Natural killer cell (primary cell): Measurements from ENCODE around the gene OXNAD1. TPM values are rescaled to one million over a fixed set of nuclear protein-coding genes. Genes with fewer than 3 reads are reported as not detected.

Experiments used
- ATAC-seq, 3 donors: fragments of 150-1000 bp in 2 of 3; fragments of 200-7000 bp in 1 of 3; cut with Tn5 transposase; 1 replicate in 1 of 3; 2 replicates in 2 of 3; pipeline ENCODE4 v1.10.0; 2021; ENCODE audit warnings: mild to moderate bottlenecking in 2 of 3, moderate library complexity in 2 of 3
- DNase-seq, 2 donors: peaks; one replicate each; pipeline versions ENCODE4 v3.0.0 to v3.0.0-alpha.2; 2013 to 2021; ENCODE audit warnings: mixed read lengths in 1 of 2
- H3K27ac ChIP-seq: one replicate; pipeline ENCODE4 v1.5.1; 2013; ENCODE audit warnings: mild to moderate bottlenecking, low read length
- H3K27me3 ChIP-seq: one replicate; pipeline ENCODE4 v1.6.1; 2013; ENCODE audit warnings: low read length; ENCODE audit not compliant: control insufficient read depth, insufficient read depth
- H3K36me3 ChIP-seq: one replicate; pipeline ENCODE4 v1.6.1; 2013; ENCODE audit warnings: low read length; ENCODE audit not compliant: control insufficient read depth, insufficient read depth
- H3K4me1 ChIP-seq: one replicate; pipeline ENCODE4 v1.6.1; 2013; ENCODE audit warnings: low read length; ENCODE audit not compliant: control insufficient read depth, insufficient read depth
- H3K4me3 ChIP-seq: one replicate; pipeline ENCODE4 v1.5.1; 2013; ENCODE audit warnings: low read length
- H3K9me3 ChIP-seq: one replicate; pipeline ENCODE4 v1.6.1; 2013; ENCODE audit warnings: low read length; ENCODE audit not compliant: control insufficient read depth, insufficient read depth
- H3K27ac Mint-ChIP-seq, 2 donors: one replicate each; pipeline ENCODE4 v1.8.0; 2022; ENCODE audit warnings: mild to moderate bottlenecking in 2 of 2, mixed read lengths in 2 of 2, moderate library complexity in 1 of 2
- H3K27me3 Mint-ChIP-seq, 2 donors: one replicate each; pipeline ENCODE4 v1.8.0; 2022; ENCODE audit warnings: low read depth in 2 of 2, mixed read lengths in 2 of 2
- H3K36me3 Mint-ChIP-seq: one replicate; pipeline ENCODE4 v1.8.0; 2022; ENCODE audit warnings: mixed read lengths
- H3K4me1 Mint-ChIP-seq, 2 donors: one replicate each; pipeline ENCODE4 v1.8.0; 2022; ENCODE audit warnings: mixed read lengths in 2 of 2
- H3K4me3 Mint-ChIP-seq: one replicate; pipeline ENCODE4 v1.8.0; 2022; ENCODE audit warnings: mild to moderate bottlenecking, moderate library complexity, mixed read lengths
- H3K9me3 Mint-ChIP-seq, 2 donors: one replicate each; pipeline ENCODE4 v1.8.0; 2022; ENCODE audit warnings: mixed read lengths in 2 of 2
- CTCF ChIP-seq: fragments of 200-600 bp; IDR thresholded peaks from one replicate; pipeline ENCODE4 v1.8.0; 2022; ENCODE audit warnings: antibody characterized with exemption
- WGBS: methylation state at CpG from one replicate; pipeline ENCODE4 v1.1.7; 2013; ENCODE audit warnings: missing lambda C conversion rate; ENCODE audit not compliant: insufficient coverage; 5-methylcytosine and 5-hydroxymethylcytosine counted together
- intact Hi-C: fragments of 100-400 bp; cut with micrococcal nuclease; formaldehyde crosslinking; loops from one replicate; pipeline ENCODE4 v1.14.2; 2022
- total RNA-seq, 4 donors: library from RNA; stranded (reverse); fragments of 120-200 nt in 1 of 4; gene quantifications; one replicate each; pipeline versions ENCODE4 v1.2.3 to v1.2.4, GENCODE V29; 2013 to 2022

The OXNAD1 gene
- total RNA-seq, 3 donors from 2014 or later (not counting 1 experiment from before 2014, with no cell fraction given), result 16.7 to 26.1 (median 22.3) TPM

- Mint-ChIP-seq H3K27ac (peak overlapping the region; percentile 87 to 90), H3K36me3 (peaks cover 8% of the 10 kb centered on the region), H3K4me3 (peak overlapping the region; percentile 86), H3K27me3 (no peaks in the 10 kb centered on the region), H3K4me1 (peaks cover 75 to 88% of the 10 kb centered on the region in 2 donors), H3K9me3 (no peaks in the 10 kb centered on the region)
- WGBS, result no CpG with 5 or more reads among the region's 2 CpGs
- intact Hi-C loops, result loop anchor here (10.0 kb wide), 1 partner anchor 555 kb away; no protein-coding TSS in a partner anchor
- DNase-seq (no peak), ATAC-seq (no peak)
- Histone ChIP-seq H3K4me3 (no peak overlapping the region), H3K36me3 (no peaks in the 10 kb centered on the region), H3K27ac (peak overlapping the region; percentile 81), H3K4me1 (peaks cover 47% of the 10 kb centered on the region), H3K27me3 (no peaks in the 10 kb centered on the region), H3K9me3 (no peaks in the 10 kb centered on the region)
- no peak for TF ChIP-seq CTCF
Measured at GRCh38 chr3:16289144-16289889, 24.3 kb downstream of the OXNAD1 start.

DNA sequence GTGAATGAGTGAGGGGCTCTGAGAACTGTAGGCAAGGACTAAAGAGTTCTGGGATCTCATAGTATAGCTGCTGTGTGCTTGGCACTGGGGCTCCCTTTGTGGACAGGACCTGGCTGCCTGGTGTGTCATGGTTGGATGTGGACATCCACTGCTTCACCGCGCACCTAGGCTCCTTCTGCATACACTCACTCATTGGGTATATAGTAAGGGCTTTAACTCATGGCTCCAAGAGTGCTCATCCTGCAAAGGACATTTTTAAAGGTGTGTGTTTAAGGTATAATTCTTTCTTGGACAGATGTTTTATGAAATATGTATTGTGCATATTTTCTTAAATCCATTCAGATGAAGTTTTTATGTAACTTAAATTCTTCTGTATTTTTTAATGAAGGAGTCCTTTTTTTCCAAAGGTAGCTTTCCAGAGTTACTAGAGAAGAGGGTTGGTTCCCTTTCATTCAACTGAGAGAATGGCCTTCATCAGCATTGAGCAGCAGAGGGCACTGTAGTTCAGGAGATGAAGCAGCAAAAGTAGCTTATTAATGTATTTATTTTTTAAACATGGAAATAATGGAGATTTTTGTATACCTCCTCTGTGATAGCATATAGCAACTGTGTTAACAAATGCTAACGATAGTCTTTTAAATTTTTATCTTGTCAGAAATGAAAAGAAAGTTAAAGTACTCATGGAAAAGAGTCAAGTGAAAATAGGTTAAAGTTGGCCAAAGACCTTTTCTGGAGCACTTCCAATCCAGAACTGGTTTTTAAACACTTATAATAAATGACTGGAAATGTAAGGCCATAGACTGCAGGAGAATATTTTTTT, 25.2 kb downstream of the OXNAD1 start:
- H3K9me3 ChIP-seq, result no peaks in the 10 kb centered on the region
- intact Hi-C loops, result loop anchor here (1.0 to 2.0 kb wide), 3 partner anchors 29 to 260 kb away; no protein-coding TSS in a partner anchor
- ATAC-seq (peak in 2 of 3 donors; percentile 24 to 33), DNase-seq (peak in 1 of 2 donors; percentile 82)
- H3K27ac Mint-ChIP-seq, result peak overlapping the region; percentile 87 to 90
- H3K4me1 ChIP-seq, result peaks cover 47% of the 10 kb centered on the region
- H3K4me3 ChIP-seq, result no peak overlapping the region
- WGBS, result 72% methylated on average over 3 of the region's 3 CpGs
- no peaks in the 10 kb centered on the region for H3K27me3 Mint-ChIP-seq
- peaks cover 67 to 86% of the 10 kb centered on the region in 2 donors for H3K4me1 Mint-ChIP-seq
- peak overlapping the region; percentile 81 for H3K27ac ChIP-seq
- H3K27me3 ChIP-seq, result no peaks in the 10 kb centered on the region
- peak; percentile 93 for TF ChIP-seq CTCF
- H3K9me3 Mint-ChIP-seq, result no peaks in the 10 kb centered on the region
- no peaks in the 10 kb centered on the region for H3K36me3 ChIP-seq
- peak overlapping the region; percentile 85 for H3K4me3 Mint-ChIP-seq
- H3K36me3 Mint-ChIP-seq, result peaks cover 9% of the 10 kb centered on the region

GRCh38 chr3:16290827-16291196, 25.8 kb downstream of the OXNAD1 start:
- peaks cover 43% of the 10 kb centered on the region for H3K4me1 ChIP-seq
- 0% methylated on average over 1 of the region's 2 CpGs for WGBS
- no peaks in the 10 kb centered on the region for H3K36me3 ChIP-seq
- intact Hi-C loops, result loop anchor here (1.0 to 2.0 kb wide), 3 partner anchors 28 to 259 kb away; no protein-coding TSS in a partner anchor
- H3K9me3 Mint-ChIP-seq, result no peaks in the 10 kb centered on the region
- TF ChIP-seq CTCF, result no peak
- DNase-seq (peak in 1 of 2 donors; percentile 69), ATAC-seq (peak in 2 of 3 donors; percentile 19 to 34)
- peak overlapping the region; percentile 87 to 90 for H3K27ac Mint-ChIP-seq
- no peaks in the 10 kb centered on the region for H3K9me3 ChIP-seq
- peak overlapping the region; percentile 85 for H3K4me3 Mint-ChIP-seq
- peaks cover 69 to 88% of the 10 kb centered on the region in 2 donors for H3K4me1 Mint-ChIP-seq
- no peak overlapping the region for H3K4me3 ChIP-seq
- peak overlapping the region; percentile 69 for H3K27ac ChIP-seq
- no peaks in the 10 kb centered on the region for H3K27me3 ChIP-seq
- H3K27me3 Mint-ChIP-seq, result no peaks in the 10 kb centered on the region
- peaks cover 15% of the 10 kb centered on the region for H3K36me3 Mint-ChIP-seq
